Neural crest cell (in vitro differentiated cells): ENCODE data around the gene TMPRSS12. TPM values are rescaled to one million over a fixed set of nuclear protein-coding genes. Genes with fewer than 3 reads are reported as not detected.

Experiments
- DNase-seq: peaks from one replicate; pipeline ENCODE4 v3.0.0; 2021; ENCODE audit warnings: low read depth, mixed read lengths, low spot score
- H3K27ac Mint-ChIP-seq: one replicate; pipeline ENCODE4 v1.8.0; 2021; ENCODE audit warnings: mild to moderate bottlenecking, mixed read lengths; ENCODE audit not compliant: unreplicated experiment
- H3K27me3 Mint-ChIP-seq: 2 replicates; pipeline ENCODE4 v1.8.0; 2021; ENCODE audit warnings: low read depth, mild to moderate bottlenecking, mixed read lengths
- H3K36me3 Mint-ChIP-seq: 2 replicates; pipeline ENCODE4 v1.8.0; 2021; ENCODE audit warnings: low read depth, mild to moderate bottlenecking, mixed read lengths
- H3K4me1 Mint-ChIP-seq: 2 replicates; pipeline ENCODE4 v1.8.0; 2021; ENCODE audit warnings: mixed read lengths
- H3K4me3 Mint-ChIP-seq: one replicate; pipeline ENCODE4 v1.8.0; 2021; ENCODE audit warnings: mild to moderate bottlenecking, mixed read lengths
- H3K9me3 Mint-ChIP-seq: 2 replicates; pipeline ENCODE4 v1.8.0; 2021; ENCODE audit warnings: mixed read lengths
- total RNA-seq: library from RNA; stranded (reverse); gene quantifications from 2 replicates; pipeline ENCODE4 v1.2.1, GENCODE V29; 2021
- TF ChIP-seq, protein P1 (sequence below): fragments of 200-600 bp; sonication (generic); conservative IDR thresholded peaks from 2 replicates; pipeline ENCODE4 v1.5.0; 2021; ENCODE audit warnings: antibody characterized with exemption, mild to moderate bottlenecking

TMPRSS12 gene
- total RNA-seq, 1 donor from 2014 or later = not detected

DNA sequence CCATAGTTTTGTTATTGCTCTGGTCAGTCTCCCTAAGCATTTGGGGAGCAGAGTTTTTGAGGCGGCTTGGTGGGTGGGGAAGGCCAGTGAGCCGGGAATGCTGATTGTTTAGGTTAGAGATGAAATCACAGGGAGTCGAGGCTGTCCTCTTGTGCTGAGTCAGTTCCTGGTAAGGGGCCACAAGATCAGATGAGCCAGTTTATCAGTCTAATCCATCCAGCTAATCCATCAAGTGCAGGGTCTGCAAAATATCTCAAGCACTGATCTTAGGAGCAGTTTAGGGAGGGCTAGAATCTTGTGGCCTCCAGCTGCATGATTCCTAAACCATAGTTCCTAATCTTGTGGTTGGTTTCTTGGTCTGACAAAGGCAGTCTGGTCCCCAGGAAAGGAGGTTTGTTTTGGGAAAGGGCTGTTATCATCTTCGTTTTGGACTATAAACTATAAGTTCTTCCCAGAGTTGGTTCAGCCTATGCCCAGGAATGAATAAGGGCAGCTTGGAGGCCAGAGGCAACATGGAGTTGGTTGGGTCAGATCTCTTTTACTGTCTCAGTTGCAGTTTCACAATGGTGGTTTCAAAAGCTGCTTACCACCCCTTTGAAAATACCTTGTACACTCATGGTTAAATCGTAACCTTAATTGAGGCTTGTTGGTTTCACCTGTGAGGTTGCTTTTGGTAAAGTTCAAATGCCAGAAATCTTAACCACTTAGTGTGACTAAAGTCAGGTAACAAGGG is 76.0 kb downstream of the TMPRSS12 start:
- H3K27me3 Mint-ChIP-seq = no peaks in the 10 kb centered on the region
- peaks cover 13% of the 10 kb centered on the region for H3K36me3 Mint-ChIP-seq
- TF ChIP-seq, protein P1, sequence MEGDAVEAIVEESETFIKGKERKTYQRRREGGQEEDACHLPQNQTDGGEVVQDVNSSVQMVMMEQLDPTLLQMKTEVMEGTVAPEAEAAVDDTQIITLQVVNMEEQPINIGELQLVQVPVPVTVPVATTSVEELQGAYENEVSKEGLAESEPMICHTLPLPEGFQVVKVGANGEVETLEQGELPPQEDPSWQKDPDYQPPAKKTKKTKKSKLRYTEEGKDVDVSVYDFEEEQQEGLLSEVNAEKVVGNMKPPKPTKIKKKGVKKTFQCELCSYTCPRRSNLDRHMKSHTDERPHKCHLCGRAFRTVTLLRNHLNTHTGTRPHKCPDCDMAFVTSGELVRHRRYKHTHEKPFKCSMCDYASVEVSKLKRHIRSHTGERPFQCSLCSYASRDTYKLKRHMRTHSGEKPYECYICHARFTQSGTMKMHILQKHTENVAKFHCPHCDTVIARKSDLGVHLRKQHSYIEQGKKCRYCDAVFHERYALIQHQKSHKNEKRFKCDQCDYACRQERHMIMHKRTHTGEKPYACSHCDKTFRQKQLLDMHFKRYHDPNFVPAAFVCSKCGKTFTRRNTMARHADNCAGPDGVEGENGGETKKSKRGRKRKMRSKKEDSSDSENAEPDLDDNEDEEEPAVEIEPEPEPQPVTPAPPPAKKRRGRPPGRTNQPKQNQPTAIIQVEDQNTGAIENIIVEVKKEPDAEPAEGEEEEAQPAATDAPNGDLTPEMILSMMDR = no peak
- no peak overlapping the region for H3K27ac Mint-ChIP-seq
- peaks cover 17% of the 10 kb centered on the region for H3K9me3 Mint-ChIP-seq
- H3K4me3 Mint-ChIP-seq = no peak overlapping the region
- H3K4me1 Mint-ChIP-seq = peaks cover 14% of the 10 kb centered on the region
- DNase-seq = no peak

DNA sequence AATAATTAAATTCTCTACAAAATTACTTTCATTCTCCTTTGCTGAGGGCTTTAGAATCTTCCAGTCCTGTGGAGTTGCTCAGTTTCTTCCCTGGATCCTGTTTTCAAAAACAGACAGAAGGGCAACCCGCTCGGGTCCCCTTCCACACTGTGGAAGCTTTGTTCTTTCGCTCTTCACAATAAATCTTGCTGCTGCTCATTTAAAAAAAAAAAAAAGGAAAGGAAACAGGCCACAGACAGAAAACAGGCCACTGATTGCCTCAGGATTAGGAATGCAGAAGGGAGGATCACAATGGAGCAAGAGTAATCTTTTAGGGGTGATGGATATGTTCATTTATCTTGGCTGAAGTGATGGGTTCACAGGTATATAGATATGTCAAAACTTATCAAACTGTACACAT is 80.1 kb downstream of the TMPRSS12 start:
- peaks cover 40% of the 10 kb centered on the region for H3K4me1 Mint-ChIP-seq
- H3K36me3 Mint-ChIP-seq = peaks cover 7% of the 10 kb centered on the region
- peak overlapping the region; percentile 90 for H3K27ac Mint-ChIP-seq
- TF ChIP-seq, protein P1 = no peak
- DNase-seq = no peak
- peak overlapping the region; percentile 31 for H3K4me3 Mint-ChIP-seq
- H3K9me3 Mint-ChIP-seq = peaks cover 6% of the 10 kb centered on the region
- no peaks in the 10 kb centered on the region for H3K27me3 Mint-ChIP-seq

DNA sequence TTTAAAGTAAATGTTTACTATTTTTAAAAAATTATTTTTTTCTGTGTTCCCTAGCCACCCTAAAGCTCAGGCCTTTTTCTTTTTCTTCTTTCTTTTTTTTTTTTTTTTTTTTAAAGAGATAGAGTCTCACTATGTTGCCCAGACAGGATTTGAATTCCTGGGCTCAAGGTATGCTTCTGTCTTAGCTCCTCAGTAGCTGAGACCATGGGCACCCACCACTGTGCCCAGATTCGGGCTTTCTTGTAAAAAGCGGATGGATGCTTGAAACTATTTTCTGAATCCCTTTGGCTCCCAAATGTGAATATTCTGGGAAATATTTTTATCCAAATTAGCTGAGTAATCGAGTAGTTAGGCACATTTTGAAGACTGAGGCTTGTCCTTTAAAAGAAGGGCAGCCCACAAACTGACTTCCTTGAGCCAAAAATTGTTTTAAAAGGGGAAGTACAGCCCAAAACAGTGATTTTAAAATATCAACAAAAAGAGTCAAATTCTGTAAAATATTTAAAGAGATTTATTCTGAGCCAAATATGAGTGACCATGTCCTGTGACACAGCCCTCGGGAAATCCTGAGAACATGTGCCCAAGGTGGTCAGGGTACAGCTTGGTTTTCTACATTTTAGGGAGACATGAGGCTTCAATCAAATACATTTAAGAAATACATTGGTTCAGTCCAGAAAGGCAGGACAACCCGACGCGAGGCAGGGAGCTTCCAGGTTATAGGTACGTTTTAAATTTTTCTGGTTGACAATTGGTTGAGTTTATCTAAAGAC is 80.8 kb downstream of the TMPRSS12 start:
- H3K27me3 Mint-ChIP-seq = no peaks in the 10 kb centered on the region
- TF ChIP-seq, protein P1 = no peak
- H3K36me3 Mint-ChIP-seq = peaks cover under 1% of the 10 kb centered on the region
- peaks cover 1% of the 10 kb centered on the region for H3K9me3 Mint-ChIP-seq
- peak overlapping the region; percentile 85 for H3K27ac Mint-ChIP-seq
- peaks cover 40% of the 10 kb centered on the region for H3K4me1 Mint-ChIP-seq
- peak overlapping the region; percentile 79 for H3K4me3 Mint-ChIP-seq
- DNase-seq = no peak

DNA sequence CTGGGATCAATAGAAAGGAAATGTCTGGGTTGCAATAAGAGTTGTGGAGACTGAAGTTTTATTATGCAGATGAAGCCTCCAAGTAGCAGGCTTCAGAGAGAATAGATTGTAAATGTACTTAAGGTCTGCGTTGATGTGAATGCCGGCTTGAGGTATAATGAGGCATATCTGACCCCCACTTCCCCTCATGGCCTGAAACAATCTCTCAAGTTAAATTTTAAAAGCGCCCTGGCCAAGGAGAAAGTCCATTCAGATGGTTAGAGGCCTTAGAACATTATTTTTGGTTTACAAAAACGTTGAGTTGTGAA is 81.4 kb downstream of the TMPRSS12 start:
- DNase-seq = no peak
- Mint-ChIP-seq H3K4me3 (peak overlapping the region; percentile 79), H3K4me1 (peaks cover 40% of the 10 kb centered on the region), H3K27me3 (no peaks in the 10 kb centered on the region), H3K27ac (peak overlapping the region; percentile 85), H3K36me3 (no peaks in the 10 kb centered on the region), H3K9me3 (no peaks in the 10 kb centered on the region)
- TF ChIP-seq, protein P1 = no peak

DNA sequence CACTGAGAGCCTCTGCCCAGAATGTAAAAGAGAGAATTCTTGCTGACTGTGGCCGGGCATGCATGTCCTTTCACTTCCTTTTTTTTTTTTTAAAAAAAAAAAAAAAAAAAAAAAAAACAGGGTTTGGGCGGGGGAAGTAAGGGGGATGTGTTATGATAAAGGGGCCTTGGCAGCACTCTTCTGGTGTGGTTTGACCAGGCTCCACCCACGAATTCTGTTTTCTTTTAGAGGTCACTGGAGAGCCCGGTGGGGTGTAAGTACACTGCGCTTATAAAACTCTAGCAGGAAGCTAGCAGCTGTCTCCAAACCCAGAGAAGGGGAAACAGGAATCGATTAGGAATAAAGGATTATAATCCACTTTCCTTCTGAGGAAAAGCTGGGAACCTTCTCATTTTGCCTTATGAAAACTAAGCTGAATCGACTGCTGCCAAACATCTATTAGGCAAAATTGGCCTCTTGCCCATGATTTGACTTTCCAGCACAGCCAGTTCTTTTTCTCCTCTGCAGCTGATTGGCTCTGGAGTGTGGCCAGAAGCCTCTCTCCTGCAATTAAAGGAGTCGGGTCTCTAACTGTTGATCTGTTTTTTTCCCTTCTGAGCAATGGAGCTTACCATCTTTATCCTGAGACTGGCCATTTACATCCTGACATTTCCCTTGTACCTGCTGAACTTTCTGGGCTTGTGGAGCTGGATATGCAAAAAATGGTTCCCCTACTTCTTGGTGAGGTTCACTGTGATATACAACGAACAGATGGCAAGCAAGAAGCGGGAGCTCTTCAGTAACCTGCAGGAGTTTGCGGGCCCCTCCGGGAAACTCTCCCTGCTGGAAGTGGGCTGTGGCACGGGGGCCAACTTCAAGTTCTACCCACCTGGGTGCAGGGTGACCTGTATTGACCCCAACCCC is 82.0 kb downstream of the TMPRSS12 start:
- no peaks in the 10 kb centered on the region for H3K27me3 Mint-ChIP-seq
- H3K4me3 Mint-ChIP-seq = peak overlapping the region; percentile 79
- H3K4me1 Mint-ChIP-seq = peaks cover 40% of the 10 kb centered on the region
- DNase-seq = peak; percentile 9
- H3K9me3 Mint-ChIP-seq = no peaks in the 10 kb centered on the region
- H3K27ac Mint-ChIP-seq = no peak overlapping the region
- TF ChIP-seq, protein P1 = no peak
- no peaks in the 10 kb centered on the region for H3K36me3 Mint-ChIP-seq
